HG03521 (cell line): ENCODE data around the gene GPHN.
"Not testable (repeated sequence)": the region's sequence is repeated elsewhere in the genome, so short reads cannot be mapped to it uniquely, and the experiment has no call there.

Experiments
- ATAC-seq: cut with Tn5 transposase; IDR thresholded peaks from one replicate; pipeline ENCODE4 v1.9.1; 2021; ENCODE audit warnings: mild to moderate bottlenecking, moderate library complexity; ENCODE audit not compliant: unreplicated experiment

Gene GPHN

GRCh38 chr14:66651536-66652220 lies 143.7 kb downstream of the GPHN start:
- no peak for ATAC-seq

GRCh38 chr14:66652525-66653106 lies 144.7 kb downstream of the GPHN start:
- ATAC-seq, result no peak

- ATAC-seq, result no peak
These were observed 149.8 kb downstream of the GPHN start for GRCh38 chr14:66657780-66658179.

GRCh38 chr14:66662374-66662773 lies 154.4 kb downstream of the GPHN start:
- no peak for ATAC-seq

GRCh38 chr14:66677780-66678179 lies 169.8 kb downstream of the GPHN start:
- ATAC-seq, result no peak

- no peak for ATAC-seq
These were observed 172.3 kb downstream of the GPHN start for GRCh38 chr14:66680216-66680615.

GRCh38 chr14:66696326-66696725 lies 188.4 kb downstream of the GPHN start:
- ATAC-seq, result no peak

- no peak for ATAC-seq
These were observed 190.6 kb downstream of the GPHN start for GRCh38 chr14:66698503-66698902.

- no peak for ATAC-seq
These were observed 193.9 kb downstream of the GPHN start for GRCh38 chr14:66701813-66702212.

GRCh38 chr14:66708267-66708666 lies 200.3 kb downstream of the GPHN start:
- no peak for ATAC-seq

GRCh38 chr14:66709291-66709690 lies 201.3 kb downstream of the GPHN start:
- ATAC-seq, result no peak

GRCh38 chr14:66714291-66714690 lies 206.3 kb downstream of the GPHN start:
- ATAC-seq, result not testable (repeated sequence)

- ATAC-seq, result not testable (repeated sequence)
These were observed 207.4 kb downstream of the GPHN start for GRCh38 chr14:66715313-66715712.

- no peak for ATAC-seq
These were observed 208.3 kb downstream of the GPHN start for GRCh38 chr14:66716227-66716626.

GRCh38 chr14:66717561-66718140 lies 209.7 kb downstream of the GPHN start:
- no peak for ATAC-seq

GRCh38 chr14:66724996-66725395 lies 217.0 kb downstream of the GPHN start:
- no peak for ATAC-seq

GRCh38 chr14:66731298-66731697 lies 223.4 kb downstream of the GPHN start:
- not testable (repeated sequence) for ATAC-seq

- ATAC-seq, result no peak
These were observed 227.9 kb downstream of the GPHN start for GRCh38 chr14:66735853-66736252.

- no peak for ATAC-seq
These were observed 231.9 kb downstream of the GPHN start for GRCh38 chr14:66739826-66740225.

- no peak for ATAC-seq
These were observed 237.1 kb downstream of the GPHN start for GRCh38 chr14:66745078-66745477.

- ATAC-seq, result no peak
These were observed 238.5 kb downstream of the GPHN start for GRCh38 chr14:66746316-66747006.

- no peak for ATAC-seq
These were observed 244.2 kb downstream of the GPHN start for GRCh38 chr14:66752109-66752508.
